ENCODE measurements around the gene HYKK. TPM values are rescaled to one million over a fixed set of nuclear protein-coding genes. Genes with fewer than 3 reads are reported as not detected.

HYKK gene
- total RNA-seq, 1 experiment from 2014 or later: 3.1 TPM

GRCh38 chr15:78536134-78536533 lies 28.8 kb downstream of the HYKK start:
- no peak overlapping the region for H3K27ac Mint-ChIP-seq
- no peak overlapping the region for H3K4me3 Mint-ChIP-seq
- POLR2A ChIA-PET: interaction anchor here (0.6 kb wide), 1 partner anchor 46 kb away, joined by 4 read pairs; no protein-coding TSS in a partner anchor
- no peaks in the 10 kb centered on the region for H3K27me3 Mint-ChIP-seq (ENCODE audit: low read depth)
- TF ChIP-seq ERG (CRISPR knock-in tag; IDR thresholded peaks at IDR 0.05) (no peak), ZNF396 (CRISPR knock-in tag; IDR thresholded peaks at IDR 0.05; ENCODE audit: borderline replicate concordance) (no peak), RORB (CRISPR knock-in tag; IDR thresholded peaks at IDR 0.05) (no peak)
- CTCF ChIA-PET: no interaction called here
- no peaks in the 10 kb centered on the region for H3K4me1 Mint-ChIP-seq
- no peaks in the 10 kb centered on the region for H3K9me3 Mint-ChIP-seq
- DNase-seq (ENCODE audit: low spot score) (no peak), ATAC-seq (no peak)
- H3K36me3 Mint-ChIP-seq: no peaks in the 10 kb centered on the region

- Mint-ChIP-seq H3K27ac (no peak overlapping the region), H3K27me3 (ENCODE audit: low read depth) (no peaks in the 10 kb centered on the region), H3K9me3 (no peaks in the 10 kb centered on the region), H3K36me3 (peaks cover 7% of the 10 kb centered on the region), H3K4me3 (no peak overlapping the region), H3K4me1 (peaks cover 9% of the 10 kb centered on the region)
- ChIA-PET POLR2A (no interaction called here), CTCF (no interaction called here)
- DNase-seq (ENCODE audit: low spot score): no peak
- TF ChIP-seq PREB (CRISPR knock-in tag; IDR thresholded peaks at IDR 0.05; ENCODE audit: borderline replicate concordance) (no peak), SMAD3 (CRISPR knock-in tag; IDR thresholded peaks at IDR 0.05; ENCODE audit: borderline replicate concordance) (no peak), CDX4 (CRISPR knock-in tag; IDR thresholded peaks at IDR 0.05; ENCODE audit: borderline replicate concordance) (no peak), TEAD1 (CRISPR knock-in tag; IDR thresholded peaks at IDR 0.05) (no peak), USF1 (CRISPR knock-in tag; IDR thresholded peaks at IDR 0.05) (no peak), ZNF532 (CRISPR knock-in tag; IDR thresholded peaks at IDR 0.05; ENCODE audit: borderline replicate concordance) (no peak), MYBL2 (CRISPR knock-in tag; IDR thresholded peaks at IDR 0.05) (no peak), ZNF416 (CRISPR knock-in tag; IDR thresholded peaks at IDR 0.05) (no peak), ATF1 (CRISPR knock-in tag; IDR thresholded peaks at IDR 0.05) (no peak), ATF2 (CRISPR knock-in tag; IDR thresholded peaks at IDR 0.05; ENCODE audit: borderline replicate concordance, low read depth) (no peak), EMX1 (CRISPR knock-in tag; IDR thresholded peaks at IDR 0.05) (no peak), E2F1 (CRISPR knock-in tag; IDR thresholded peaks at IDR 0.05) (no peak), SMAD4 (CRISPR knock-in tag; IDR thresholded peaks at IDR 0.05) (no peak), ZNF671 (CRISPR knock-in tag; IDR thresholded peaks at IDR 0.05) (no peak), KAT7 (CRISPR knock-in tag; IDR thresholded peaks at IDR 0.05; ENCODE audit: borderline replicate concordance) (no peak)
- no peak for ATAC-seq
These were observed 30.0 kb downstream of the HYKK start for GRCh38 chr15:78537266-78537905.

Data from WTC11 (cell line).